CD4-positive, alpha-beta T cell (primary cell): ENCODE measurements around the gene ABRACL. TPM values are rescaled to one million over a fixed set of nuclear protein-coding genes. Genes with fewer than 3 reads are reported as not detected.

Source experiments
- ATAC-seq: fragments of 200-7000 bp; cut with Tn5 transposase; one replicate; pipeline ENCODE4 v1.10.0; 2022; ENCODE audit warnings: mild to moderate bottlenecking; ENCODE audit not compliant: poor library complexity
- CTCF ChIA-PET: fragments of 350-600 bp; sonication (Branson Sonifier 250); formaldehyde crosslinking; loops from one replicate; lab custom pipeline; 2021; ENCODE audit warnings: antibody characterized with exemption, inconsistent platforms; lab: Charles Lee
- POLR2A ChIA-PET: fragments of 350-600 bp; sonication (Branson Sonifier 250); formaldehyde crosslinking; loops from one replicate; lab custom pipeline; 2021; ENCODE audit warnings: antibody characterized with exemption, inconsistent platforms; lab: Charles Lee
- DNase-seq, 14 experiments: peaks; one replicate each; pipeline ENCODE4 v3.0.0-alpha.2; 2013 to 2020; ENCODE audit warnings: mixed read lengths in 2 of 14
- H3K27ac ChIP-seq, 2 donors: one replicate each; pipeline versions ENCODE4 v1.5.1 to v1.7.0; 2013; ENCODE audit warnings: low read length in 2 of 2, low read depth in 1 of 2, mild to moderate bottlenecking in 1 of 2
- H3K27me3 ChIP-seq, 2 experiments: 1 replicate in 1 of 2; 2 replicates in 1 of 2; pipeline versions ENCODE4 v1.6.1 to v1.7.0; 2013; ENCODE audit warnings: low read length in 2 of 2, control low read depth in 1 of 2, mild to moderate bottlenecking in 1 of 2, moderate library complexity in 1 of 2; ENCODE audit not compliant: insufficient read depth in 2 of 2, control insufficient read depth in 1 of 2
- H3K36me3 ChIP-seq: one replicate; pipeline ENCODE4 v1.6.1; 2013; ENCODE audit warnings: low read length, control low read depth; ENCODE audit not compliant: insufficient read depth
- H3K4me1 ChIP-seq: one replicate; pipeline ENCODE4 v1.6.1; 2013; ENCODE audit warnings: low read length, control low read depth; ENCODE audit not compliant: insufficient read depth
- H3K4me3 ChIP-seq: one replicate; pipeline ENCODE4 v1.5.1; 2013; ENCODE audit warnings: mild to moderate bottlenecking, low read length, moderate library complexity
- H3K9me3 ChIP-seq, 2 experiments: 1 replicate in 1 of 2; 2 replicates in 1 of 2; pipeline versions ENCODE4 v1.6.1 to v1.7.0; 2013; ENCODE audit warnings: low read length in 2 of 2, mild to moderate bottlenecking in 2 of 2, control low read depth in 1 of 2, moderate library complexity in 1 of 2; ENCODE audit not compliant: control insufficient read depth in 1 of 2, insufficient read depth in 1 of 2
- H3K27ac Mint-ChIP-seq: one replicate; pipeline ENCODE4 v1.8.0; 2020; ENCODE audit warnings: mixed read lengths
- H3K27me3 Mint-ChIP-seq: one replicate; pipeline ENCODE4 v1.8.0; 2021; ENCODE audit warnings: mixed read lengths
- H3K36me3 Mint-ChIP-seq: one replicate; pipeline ENCODE4 v1.8.0; 2021; ENCODE audit warnings: low read depth, mixed read lengths
- H3K4me1 Mint-ChIP-seq: one replicate; pipeline ENCODE4 v1.8.0; 2021; ENCODE audit warnings: low read depth, mixed read lengths
- H3K4me3 Mint-ChIP-seq: one replicate; pipeline ENCODE4 v1.8.0; 2020; ENCODE audit warnings: mild to moderate bottlenecking, mixed read lengths
- H3K9me3 Mint-ChIP-seq: one replicate; pipeline ENCODE4 v1.8.0; 2020; ENCODE audit warnings: mixed read lengths
- intact Hi-C, 2 experiments: fragments of 100-400 bp; cut with DNase I in 1 of 2; cut with micrococcal nuclease in 1 of 2; formaldehyde crosslinking; loops; one replicate each; pipeline versions ENCODE4 v1.15.1 to v1.9.0; 2023 to 2025; cut with DNase I, micrococcal nuclease
- total RNA-seq, 174 experiments: library from RNA in 2 of 174; stranded (reverse) in 2 of 174; gene quantifications; one replicate each; pipeline ENCODE4 v1.2.3 and lab custom pipeline; 2021 to 2026
- TF ChIP-seq, protein P1 (sequence below): fragments of 200-600 bp; IDR thresholded peaks from one replicate; pipeline ENCODE4 v1.8.0; 2022; ENCODE audit warnings: antibody characterized with exemption, mild to moderate bottlenecking

ABRACL gene
- total RNA-seq, 2 experiments from 2014 or later = 36.8 to 40.6 TPM

GRCh38 chr6:139080255-139080920 is 51.8 kb downstream of the ABRACL start:
- H3K4me3 Mint-ChIP-seq = no peak overlapping the region

DNA sequence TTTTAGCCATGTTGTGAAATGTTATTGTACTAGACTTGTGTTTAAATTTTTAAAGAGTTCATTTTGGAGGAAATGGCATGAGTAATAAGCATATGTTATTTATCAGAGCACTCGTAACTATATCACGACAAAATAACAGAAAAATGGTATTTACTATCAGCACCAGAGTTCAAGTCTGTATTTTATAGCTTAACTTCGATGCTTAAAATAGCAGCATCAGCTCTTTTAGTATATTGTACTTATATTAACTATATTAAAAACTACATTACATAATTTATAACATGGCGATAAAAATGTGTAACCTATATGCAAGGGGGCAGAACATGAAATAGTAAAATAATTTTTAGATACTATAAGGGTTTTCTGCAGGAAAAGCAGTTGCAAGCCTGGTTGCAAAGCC is 52.9 kb downstream of the ABRACL start:
- no peak overlapping the region for H3K27ac Mint-ChIP-seq
- DNase-seq (no peak), ATAC-seq (no peak)
- H3K4me1 Mint-ChIP-seq = peaks cover 5% of the 10 kb centered on the region
- Histone ChIP-seq H3K36me3 (no peaks in the 10 kb centered on the region), H3K27ac (no peak overlapping the region), H3K4me3 (no peak overlapping the region), H3K9me3 (no peaks in the 10 kb centered on the region), H3K4me1 (no peaks in the 10 kb centered on the region), H3K27me3 (no peaks in the 10 kb centered on the region)
- H3K4me3 Mint-ChIP-seq = no peak overlapping the region
- POLR2A ChIA-PET = no interaction called here
- no peaks in the 10 kb centered on the region for H3K27me3 Mint-ChIP-seq
- TF ChIP-seq, protein P1, sequence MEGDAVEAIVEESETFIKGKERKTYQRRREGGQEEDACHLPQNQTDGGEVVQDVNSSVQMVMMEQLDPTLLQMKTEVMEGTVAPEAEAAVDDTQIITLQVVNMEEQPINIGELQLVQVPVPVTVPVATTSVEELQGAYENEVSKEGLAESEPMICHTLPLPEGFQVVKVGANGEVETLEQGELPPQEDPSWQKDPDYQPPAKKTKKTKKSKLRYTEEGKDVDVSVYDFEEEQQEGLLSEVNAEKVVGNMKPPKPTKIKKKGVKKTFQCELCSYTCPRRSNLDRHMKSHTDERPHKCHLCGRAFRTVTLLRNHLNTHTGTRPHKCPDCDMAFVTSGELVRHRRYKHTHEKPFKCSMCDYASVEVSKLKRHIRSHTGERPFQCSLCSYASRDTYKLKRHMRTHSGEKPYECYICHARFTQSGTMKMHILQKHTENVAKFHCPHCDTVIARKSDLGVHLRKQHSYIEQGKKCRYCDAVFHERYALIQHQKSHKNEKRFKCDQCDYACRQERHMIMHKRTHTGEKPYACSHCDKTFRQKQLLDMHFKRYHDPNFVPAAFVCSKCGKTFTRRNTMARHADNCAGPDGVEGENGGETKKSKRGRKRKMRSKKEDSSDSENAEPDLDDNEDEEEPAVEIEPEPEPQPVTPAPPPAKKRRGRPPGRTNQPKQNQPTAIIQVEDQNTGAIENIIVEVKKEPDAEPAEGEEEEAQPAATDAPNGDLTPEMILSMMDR = no peak
- no peaks in the 10 kb centered on the region for H3K9me3 Mint-ChIP-seq
- intact Hi-C loops = no loop called here
- no peaks in the 10 kb centered on the region for H3K36me3 Mint-ChIP-seq
- CTCF ChIA-PET = interaction anchor here (0.6 kb wide), 1 partner anchor 124 kb away, joined by 3 read pairs; no protein-coding TSS in a partner anchor

More at GRCh38 chr6:139080255-139080920, 51.8 kb downstream of the ABRACL start:
- Mint-ChIP-seq H3K9me3 (no peaks in the 10 kb centered on the region), H3K27me3 (no peaks in the 10 kb centered on the region), H3K36me3 (no peaks in the 10 kb centered on the region), H3K4me1 (peaks cover 5% of the 10 kb centered on the region), H3K27ac (no peak overlapping the region)
- no peak overlapping the region for H3K27ac ChIP-seq
- H3K4me3 ChIP-seq = no peak overlapping the region
- POLR2A ChIA-PET = no interaction called here
- H3K4me1 ChIP-seq = no peaks in the 10 kb centered on the region
- no peaks in the 10 kb centered on the region for H3K36me3 ChIP-seq
- ATAC-seq (no peak), DNase-seq (no peak)
- intact Hi-C loops = no loop called here
- CTCF ChIA-PET = no interaction called here
- no peaks in the 10 kb centered on the region for H3K27me3 ChIP-seq
- no peaks in the 10 kb centered on the region for H3K9me3 ChIP-seq
- TF ChIP-seq, protein P1 = no peak

DNA sequence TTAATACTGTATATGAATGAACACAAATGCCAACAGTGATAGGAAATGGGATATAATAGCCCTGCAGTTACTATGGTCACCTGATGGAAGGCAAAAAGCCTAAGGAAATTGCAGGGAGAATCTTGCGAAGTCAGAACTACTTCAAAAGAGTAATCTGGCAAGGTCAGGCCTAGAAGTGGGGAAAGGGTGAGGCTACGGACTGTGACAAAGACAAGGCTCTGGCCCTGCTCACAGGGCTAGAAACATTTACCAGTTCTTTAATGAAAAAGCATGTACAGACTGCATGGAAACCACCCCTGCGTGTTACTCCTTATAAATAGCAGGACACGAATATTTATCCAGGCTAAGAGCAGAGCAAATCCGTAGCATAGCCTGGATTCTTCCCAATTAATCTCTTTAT is 53.8 kb downstream of the ABRACL start:
- no peaks in the 10 kb centered on the region for H3K27me3 ChIP-seq
- no peaks in the 10 kb centered on the region for H3K9me3 ChIP-seq
- ChIA-PET CTCF (interaction anchor here (0.6 kb wide), 1 partner anchor 123 kb away, joined by 3 read pairs; no protein-coding TSS in a partner anchor), POLR2A (no interaction called here)
- DNase-seq (no peak), ATAC-seq (no peak)
- Mint-ChIP-seq H3K27me3 (no peaks in the 10 kb centered on the region), H3K4me3 (no peak overlapping the region), H3K36me3 (no peaks in the 10 kb centered on the region), H3K4me1 (peaks cover 5% of the 10 kb centered on the region), H3K9me3 (no peaks in the 10 kb centered on the region), H3K27ac (no peak overlapping the region)
- H3K4me1 ChIP-seq = no peaks in the 10 kb centered on the region
- no peak overlapping the region for H3K27ac ChIP-seq
- TF ChIP-seq, protein P1 = no peak
- no peak overlapping the region for H3K4me3 ChIP-seq
- intact Hi-C loops = no loop called here
- no peaks in the 10 kb centered on the region for H3K36me3 ChIP-seq
